GOT3 (cell line): ENCODE data around the gene RPTOR.

Source experiments
- DNase-seq: peaks from one replicate; lab custom pipeline; 2025; ENCODE audit warnings: mixed read lengths; lab: John Stamatoyannopoulos, UW

The RPTOR gene

GRCh38 chr17:80961541-80962330 is 417.1 kb downstream of the RPTOR start:
- DNase-seq: no peak

- no peak for DNase-seq
Observed at GRCh38 chr17:80962356-80963329, 418.0 kb downstream of the RPTOR start.

- DNase-seq: no peak
Observed at GRCh38 chr17:80963812-80964543, 419.3 kb downstream of the RPTOR start.

- no peak for DNase-seq
Observed at GRCh38 chr17:80964544-80964856, 419.9 kb downstream of the RPTOR start.

GRCh38 chr17:80964859-80965580 is 420.4 kb downstream of the RPTOR start:
- DNase-seq: no peak

- no peak for DNase-seq
Observed at GRCh38 chr17:80965606-80966005, 421.0 kb downstream of the RPTOR start.

- DNase-seq: no peak
Observed at GRCh38 chr17:80967404-80967872, 422.8 kb downstream of the RPTOR start.

- DNase-seq: no peak
Observed at GRCh38 chr17:80968602-80969029, 424.0 kb downstream of the RPTOR start.

- no peak for DNase-seq
Observed at GRCh38 chr17:80969030-80969673, 424.5 kb downstream of the RPTOR start.

GRCh38 chr17:80969674-80970043 is 425.0 kb downstream of the RPTOR start:
- no peak for DNase-seq

GRCh38 chr17:80970044-80970761 is 425.6 kb downstream of the RPTOR start:
- DNase-seq: no peak

GRCh38 chr17:80970762-80971703 is 426.4 kb downstream of the RPTOR start:
- DNase-seq: no peak

- no peak for DNase-seq
Observed at GRCh38 chr17:80971704-80972304, 427.2 kb downstream of the RPTOR start.

GRCh38 chr17:80976701-80977100 is 432.1 kb downstream of the RPTOR start:
- no peak for DNase-seq

GRCh38 chr17:80977172-80977571 is 432.5 kb downstream of the RPTOR start:
- DNase-seq: no peak

- DNase-seq: no peak
Observed at GRCh38 chr17:80978499-80979497, 434.2 kb downstream of the RPTOR start.

GRCh38 chr17:80979547-80980378 is 435.1 kb downstream of the RPTOR start:
- no peak for DNase-seq
